ENCODE data around the gene SH3RF3.

The SH3RF3 gene

GRCh38 chr2:109368798-109369197 lies 239.8 kb downstream of the SH3RF3 start:
- no peak for DNase-seq

DNA sequence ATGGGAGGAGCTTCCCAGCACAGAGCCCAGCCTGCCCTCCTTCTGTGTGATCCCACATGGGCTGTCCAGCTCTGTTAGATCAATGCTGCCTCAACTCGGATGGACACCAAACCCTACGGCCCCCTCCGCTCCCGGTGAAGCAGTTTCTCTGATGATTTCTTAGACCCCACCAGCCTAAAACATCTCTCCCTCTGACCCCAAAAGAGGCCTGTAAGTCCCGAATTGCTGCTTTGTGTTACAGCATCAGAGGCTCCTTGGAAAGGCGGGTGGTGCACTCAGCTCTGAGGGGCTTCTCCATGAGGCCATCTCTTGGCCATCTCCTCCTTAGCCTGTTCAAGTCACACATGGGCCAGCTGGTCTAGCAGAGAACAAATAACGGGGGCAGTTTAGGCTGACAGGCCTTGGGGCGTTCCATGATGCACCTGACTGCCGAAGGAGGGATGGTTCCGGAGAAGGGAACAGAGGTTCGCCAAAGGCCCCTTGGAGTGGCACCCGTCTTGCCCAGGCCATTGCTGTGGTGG lies 240.7 kb downstream of the SH3RF3 start:
- DNase-seq: no peak

DNA sequence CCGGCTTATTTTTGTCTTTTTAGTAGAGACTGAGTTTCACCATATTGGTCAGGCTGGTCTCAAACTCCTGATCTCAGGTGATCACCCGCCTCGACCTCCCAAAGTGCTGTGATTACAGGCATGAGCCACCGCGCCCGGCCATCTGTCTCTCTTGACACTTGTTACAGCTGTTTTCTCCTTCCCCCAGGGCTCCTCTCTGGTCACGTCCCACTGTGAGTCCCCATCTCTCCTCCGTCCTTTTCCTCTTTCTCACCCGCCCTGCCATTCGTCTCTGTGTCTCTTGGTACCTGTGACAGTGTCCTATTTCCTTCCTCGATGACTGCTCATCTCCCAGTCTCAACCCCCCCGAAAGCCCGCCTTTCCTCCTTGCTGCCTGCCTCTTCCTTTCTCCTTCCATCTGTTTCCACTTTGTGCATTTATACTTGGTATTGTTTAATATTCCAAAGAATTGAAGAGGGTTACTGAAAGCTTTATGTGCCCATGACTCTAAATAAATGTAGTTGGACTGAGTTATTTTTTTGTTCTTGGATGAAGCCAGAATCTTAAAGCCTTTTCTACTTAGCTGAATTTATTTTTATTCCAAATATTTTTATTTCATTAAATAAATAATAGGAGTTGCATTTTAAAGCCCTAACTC lies 241.5 kb downstream of the SH3RF3 start:
- DNase-seq: no peak

DNA sequence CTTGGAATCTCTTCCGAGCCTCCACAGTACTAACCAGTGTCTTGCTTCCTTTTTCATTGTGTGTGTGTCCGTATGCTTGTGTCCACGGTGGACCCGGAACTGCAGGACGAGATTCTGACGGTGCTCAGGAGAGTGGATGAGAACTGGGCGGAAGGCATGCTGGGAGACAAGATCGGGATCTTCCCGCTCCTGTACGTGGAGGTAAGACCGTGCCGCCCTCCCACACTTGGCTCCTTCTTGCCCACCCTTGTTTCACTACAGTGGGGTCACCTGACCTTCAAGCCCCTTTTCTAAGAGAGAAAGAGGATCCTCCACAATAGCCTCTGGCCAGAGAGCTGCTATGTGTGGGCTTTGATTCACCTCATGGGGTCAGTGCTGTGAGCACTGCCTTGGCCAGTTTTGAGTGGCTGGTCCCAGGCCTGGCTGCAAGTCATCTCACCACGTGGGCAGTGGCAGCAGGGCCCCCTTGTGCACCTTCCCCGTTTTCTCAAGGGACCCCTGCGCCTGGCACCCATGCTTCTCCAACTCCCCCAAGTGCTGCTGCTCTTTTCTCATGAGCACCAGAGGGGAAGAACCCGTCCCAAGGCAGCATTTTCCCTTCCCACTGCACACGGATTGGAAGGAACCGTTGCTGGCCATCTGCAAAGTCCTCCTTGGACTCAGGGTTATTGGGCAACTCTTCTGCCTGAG lies 242.6 kb downstream of the SH3RF3 start:
- no peak for DNase-seq

GRCh38 chr2:109372171-109372568 lies 243.2 kb downstream of the SH3RF3 start:
- DNase-seq: no peak

- DNase-seq: no peak
These were observed 243.6 kb downstream of the SH3RF3 start for GRCh38 chr2:109372614-109373013.

DNA sequence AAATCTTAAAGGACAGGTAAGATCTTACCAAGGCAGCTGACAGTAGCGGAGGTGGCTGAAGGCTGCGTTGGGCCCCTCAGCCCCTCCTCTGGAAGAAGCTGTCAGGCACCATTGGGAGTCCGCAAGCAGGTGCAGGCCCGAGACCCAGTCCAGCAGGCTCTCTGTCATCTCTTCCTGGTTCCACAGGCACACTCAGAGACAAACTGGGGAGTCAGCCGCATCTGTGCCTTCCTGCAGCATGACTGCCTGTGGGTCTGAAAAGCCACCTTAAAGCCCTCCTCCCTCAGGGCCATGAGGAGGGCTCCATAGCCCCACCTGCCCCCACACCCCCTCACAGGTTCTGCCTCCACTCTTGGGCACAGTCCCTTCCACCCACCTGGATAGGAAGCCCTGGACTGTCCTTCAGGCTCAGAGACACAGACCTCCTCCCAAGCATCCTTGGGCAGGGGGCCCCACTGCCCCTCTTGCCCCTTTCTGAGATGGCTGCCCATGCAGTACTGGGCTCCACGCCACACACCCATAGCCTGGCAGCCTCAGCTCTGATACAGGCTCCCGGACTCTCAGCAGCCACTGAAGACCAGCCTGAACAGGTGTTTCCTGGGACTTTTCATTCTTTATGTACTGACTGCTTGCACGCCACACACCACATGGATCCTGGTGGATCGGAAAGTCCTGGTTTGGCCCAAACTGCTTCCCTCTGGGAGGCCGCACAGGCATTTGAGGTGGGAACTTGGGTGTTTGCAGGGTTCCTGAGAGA lies 245.0 kb downstream of the SH3RF3 start:
- DNase-seq: no peak

DNA sequence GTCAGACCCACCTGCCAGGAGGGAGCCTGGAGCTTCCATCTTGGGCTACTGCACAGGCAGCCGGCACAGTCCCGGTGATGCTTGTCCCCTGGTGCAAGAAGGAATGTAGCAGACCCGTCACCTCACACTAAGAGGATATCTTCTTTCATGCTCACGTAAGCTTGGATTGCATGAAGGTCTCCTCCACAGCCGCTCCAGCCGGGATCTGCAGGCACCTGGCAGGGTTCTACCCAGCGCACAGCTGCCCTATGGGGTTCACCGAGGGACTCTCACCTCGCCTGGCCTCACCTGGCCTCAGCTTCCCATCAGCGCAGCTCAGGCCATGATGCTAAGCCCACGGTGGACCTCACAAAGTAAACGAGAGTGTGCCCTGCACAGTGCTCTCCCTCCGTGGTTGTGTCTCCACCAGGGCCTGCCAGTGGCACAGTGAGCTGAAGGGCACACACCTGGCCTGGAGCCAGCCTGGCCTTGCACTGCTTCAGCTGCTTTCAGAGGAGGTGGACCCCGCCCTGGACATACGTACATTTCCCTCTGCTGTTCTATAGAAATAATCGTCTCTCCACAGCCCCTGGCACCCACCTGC lies 245.6 kb downstream of the SH3RF3 start:
- DNase-seq: no peak

- no peak for DNase-seq
These were observed 246.1 kb downstream of the SH3RF3 start for GRCh38 chr2:109375131-109375561.

DNA sequence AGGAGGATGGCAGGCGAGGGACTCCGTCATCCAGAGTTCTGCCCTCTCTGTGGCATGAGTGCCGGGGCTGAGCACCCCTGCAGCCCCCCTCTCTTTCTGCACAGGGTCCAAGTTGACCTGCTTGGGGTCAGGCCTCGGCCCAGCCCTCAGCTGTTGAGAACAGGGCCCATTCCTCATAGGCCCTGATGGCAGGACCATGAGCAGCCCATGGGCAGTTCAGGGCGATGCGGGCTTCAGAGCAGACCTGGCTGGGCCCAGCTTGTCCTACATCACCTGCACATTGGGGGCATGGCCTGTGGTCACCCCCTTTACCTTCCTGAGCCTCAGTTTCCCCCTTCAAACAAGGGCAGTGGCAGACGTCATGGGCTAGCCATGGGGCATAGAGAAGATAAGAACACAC lies 246.7 kb downstream of the SH3RF3 start:
- DNase-seq: no peak

DNA sequence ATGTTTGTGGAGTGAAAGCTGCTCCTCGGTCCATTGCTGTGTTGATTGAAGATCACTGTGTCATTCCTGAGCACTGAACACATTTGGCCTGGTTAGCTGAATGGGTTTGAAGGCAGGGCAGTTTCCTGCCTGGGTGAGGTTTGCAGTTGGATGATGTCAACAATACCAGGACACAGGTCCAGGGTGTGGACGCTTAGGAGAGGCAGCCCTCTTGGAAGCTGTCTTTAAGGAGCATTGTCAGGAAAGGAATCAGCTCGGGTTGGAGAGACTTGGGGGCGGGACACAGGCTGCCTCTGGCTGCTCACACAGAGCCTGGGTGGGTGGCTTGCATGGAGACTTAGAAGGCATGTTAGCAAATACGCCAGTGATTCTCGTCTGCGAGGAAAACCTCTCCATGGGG lies 247.1 kb downstream of the SH3RF3 start:
- no peak for DNase-seq

DNA sequence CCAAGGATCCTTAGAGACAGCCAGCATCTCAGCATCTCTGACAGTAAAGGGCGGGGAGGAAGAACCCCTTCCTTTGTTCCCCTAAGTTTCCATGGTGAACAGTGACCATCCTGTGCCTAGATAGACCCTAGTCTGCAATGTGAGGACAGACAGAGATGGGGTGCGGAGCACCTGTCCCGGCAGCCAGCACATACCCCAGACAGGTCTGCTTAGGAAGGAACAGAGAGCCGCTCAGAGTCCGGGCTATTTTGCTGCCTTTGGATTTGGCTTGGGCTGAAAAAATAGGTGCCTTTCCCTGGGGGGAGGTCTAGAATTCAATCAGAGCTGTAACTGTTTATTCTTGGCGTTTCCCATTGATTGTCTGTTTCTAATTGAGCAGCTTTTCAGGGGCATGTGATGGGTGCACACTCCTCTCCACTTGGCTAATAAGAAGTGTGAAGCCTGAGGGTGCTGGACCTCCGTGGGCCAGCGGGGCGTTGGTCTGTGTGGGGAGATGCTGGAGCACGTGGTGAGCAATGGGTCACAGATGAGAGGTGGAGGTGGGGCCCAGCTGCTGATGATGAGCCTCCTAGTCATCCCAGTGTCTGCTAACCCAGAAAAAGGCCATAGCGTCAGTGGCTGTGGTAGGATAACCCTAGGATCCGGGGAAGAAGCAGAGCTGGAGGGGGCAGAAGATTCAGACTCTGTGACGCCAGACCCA lies 247.9 kb downstream of the SH3RF3 start:
- no peak for DNase-seq

GRCh38 chr2:109377976-109378375 lies 249.0 kb downstream of the SH3RF3 start:
- DNase-seq: no peak

DNA sequence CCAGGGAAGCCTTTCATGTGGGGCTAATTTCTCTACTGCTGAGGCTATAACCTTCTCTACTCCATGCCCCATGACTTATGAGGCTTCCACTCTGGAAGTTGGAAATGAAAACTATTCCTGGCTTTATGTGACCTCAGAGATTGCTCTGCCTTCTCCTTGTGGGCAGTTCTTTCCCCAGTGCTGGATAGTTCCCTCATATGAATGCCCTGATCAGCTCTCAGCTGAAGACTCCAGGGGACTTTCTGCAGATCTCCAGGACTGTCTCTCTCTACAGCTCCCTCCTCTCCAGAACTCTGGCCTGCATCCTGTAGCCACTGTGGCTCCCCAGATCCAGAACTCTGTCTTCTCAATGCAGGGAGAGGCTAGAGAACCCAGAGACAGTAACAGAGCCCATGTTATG lies 249.7 kb downstream of the SH3RF3 start:
- no peak for DNase-seq

DNA sequence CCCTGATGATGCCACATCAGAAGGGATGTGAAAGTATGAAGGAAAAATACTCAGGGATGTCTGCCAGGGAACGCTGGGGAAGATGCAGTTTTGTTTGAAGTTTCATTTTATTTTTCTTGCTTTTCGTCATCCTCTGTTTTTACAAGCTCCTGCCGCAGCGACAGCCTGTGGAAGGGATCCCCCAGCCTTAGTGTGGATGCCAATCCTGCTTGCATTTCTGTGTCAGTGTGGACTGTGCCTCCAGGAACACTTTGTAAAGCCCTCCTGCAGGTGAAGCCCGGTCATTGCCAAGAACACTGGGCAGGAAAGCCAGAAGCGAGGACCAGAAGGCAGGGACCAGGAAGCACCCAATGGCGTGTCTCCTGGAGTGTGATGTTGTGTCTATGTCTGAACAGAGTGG lies 250.5 kb downstream of the SH3RF3 start:
- no peak for DNase-seq

- no peak for DNase-seq
These were observed 251.7 kb downstream of the SH3RF3 start for GRCh38 chr2:109380502-109381326.

GRCh38 chr2:109381327-109381820 lies 252.4 kb downstream of the SH3RF3 start:
- no peak for DNase-seq

GRCh38 chr2:109382226-109382895 lies 253.4 kb downstream of the SH3RF3 start:
- no peak for DNase-seq

DNA sequence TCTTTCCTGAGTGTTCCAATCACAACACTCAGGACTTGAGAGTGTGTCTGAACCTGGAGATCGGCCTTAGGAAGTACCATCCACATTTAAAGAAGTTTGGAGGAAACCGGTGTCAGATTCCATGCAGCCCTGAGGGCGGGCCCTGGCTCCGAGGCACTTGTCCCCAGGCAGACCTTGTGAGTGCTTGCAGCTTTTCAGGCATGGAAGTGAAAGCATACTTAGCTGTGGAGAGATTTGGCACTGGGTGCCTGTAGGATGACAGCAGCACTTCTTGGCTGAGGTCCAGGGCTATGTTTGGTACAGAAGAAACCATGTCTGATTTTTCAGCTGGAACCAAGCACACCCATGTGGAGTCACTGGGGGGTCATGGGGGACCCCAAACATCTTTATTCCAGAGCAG lies 253.9 kb downstream of the SH3RF3 start:
- no peak for DNase-seq

DNA sequence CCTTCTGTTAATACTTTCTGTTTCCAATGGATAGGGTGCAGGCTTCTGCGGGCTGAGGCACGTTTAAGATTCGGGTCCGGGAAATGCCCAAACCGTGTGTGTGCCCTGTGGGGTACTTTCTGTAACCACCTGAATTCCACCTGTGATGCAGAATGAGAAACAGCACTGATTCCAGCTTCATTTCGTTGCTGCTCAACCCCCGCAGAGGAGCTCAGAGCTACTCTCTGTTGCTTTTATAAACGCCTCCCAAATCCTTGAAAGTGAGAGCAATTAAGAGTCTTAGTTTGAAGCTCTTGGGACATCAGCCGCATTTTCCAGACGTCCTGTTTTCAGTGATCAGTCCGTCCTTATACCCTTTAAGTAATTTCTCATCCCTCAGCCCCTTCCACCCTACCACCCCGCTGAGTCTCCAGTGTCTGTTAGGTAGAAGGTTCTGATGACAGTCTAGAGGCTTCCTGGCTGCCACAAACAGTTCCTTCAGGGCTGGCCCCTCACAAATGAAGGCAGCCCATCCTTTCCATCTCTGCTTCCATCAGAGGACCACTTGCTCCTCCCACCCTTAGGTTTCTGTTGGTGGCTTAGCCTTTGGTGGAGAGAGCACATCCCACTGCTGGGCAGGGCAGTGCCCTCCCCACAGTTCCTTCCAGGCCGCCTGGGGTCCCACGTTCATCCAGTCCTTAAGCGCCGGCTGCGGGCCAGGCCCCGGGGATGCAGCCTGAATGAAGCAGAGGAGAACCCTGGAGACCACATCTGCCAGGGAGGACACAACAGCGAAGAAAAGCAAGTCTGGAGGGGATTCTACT lies 254.7 kb downstream of the SH3RF3 start:
- DNase-seq: no peak

Measured in T1000 (cell line).